ENCODE measurements around the gene SERAC1. TPM values are rescaled to one million over a fixed set of nuclear protein-coding genes. Genes with fewer than 3 reads are reported as not detected.

The SERAC1 gene
- total RNA-seq, 4 donors from 2014 or later = 5.2 to 14.9 (median 10.1) TPM

GRCh38 chr6:158068893-158069799, 98.9 kb downstream of the SERAC1 start:
- Histone ChIP-seq H3K36me3 (peaks cover 4 to 65% (median 7%) of the 10 kb centered on the region in 3 donors), H3K27ac (peak overlapping the region; percentile 71 to 79 (median 72)), H3K27me3 (no peaks in the 10 kb centered on the region), H3K9me3 (no peaks in the 10 kb centered on the region), H3K4me3 (no peak overlapping the region), H3K4me1 (peaks cover 17 to 42% (median 23%) of the 10 kb centered on the region in 3 donors)
- TF ChIP-seq POLR2A (IDR thresholded peaks at IDR 0.05) (no peak), CTCF (IDR thresholded peaks at IDR 0.05) (no peak)
- WGBS, 2 donors = 45 to 66% methylated on average over 13 to 14 of the region's 14 CpGs
- intact Hi-C loops (cut with DNase I) = loop anchor here (10.0 kb wide), 1 partner anchor 64 kb away; no protein-coding TSS in a partner anchor
- DNase-seq = no peak

- H3K27ac ChIP-seq = peak overlapping the region; percentile 64 to 79 (median 72)
- intact Hi-C loops (cut with DNase I) = loop anchor here (10.0 kb wide), 1 partner anchor 64 kb away; no protein-coding TSS in a partner anchor
- 38 to 56% methylated on average over 5 to 7 of the region's 10 CpGs for WGBS, 2 donors
- H3K4me3 ChIP-seq = no peak overlapping the region
- peaks cover 17 to 42% (median 23%) of the 10 kb centered on the region in 3 donors for H3K4me1 ChIP-seq
- H3K36me3 ChIP-seq = peaks cover 4 to 65% (median 7%) of the 10 kb centered on the region in 3 donors
- no peak for DNase-seq
- no peaks in the 10 kb centered on the region for H3K27me3 ChIP-seq
- H3K9me3 ChIP-seq = no peaks in the 10 kb centered on the region
- TF ChIP-seq CTCF (IDR thresholded peaks at IDR 0.05) (no peak), POLR2A (IDR thresholded peaks at IDR 0.05) (no peak)
Observed at GRCh38 chr6:158068156-158068892, 99.7 kb downstream of the SERAC1 start.

GRCh38 chr6:158067436-158068015, 100.5 kb downstream of the SERAC1 start:
- intact Hi-C loops (cut with DNase I) = loop anchor here (10.0 kb wide), 1 partner anchor 63 kb away; no protein-coding TSS in a partner anchor

GRCh38 chr6:158066136-158066781, 101.8 kb downstream of the SERAC1 start:
- 96 to 97% methylated on average over 10 to 19 of the region's 23 CpGs for WGBS, 2 donors
- TF ChIP-seq CTCF (IDR thresholded peaks at IDR 0.05) (no peak), POLR2A (IDR thresholded peaks at IDR 0.05) (no peak)
- Histone ChIP-seq H3K4me3 (no peak overlapping the region), H3K27ac (no peak overlapping the region), H3K4me1 (peaks cover 17 to 36% (median 25%) of the 10 kb centered on the region in 3 donors), H3K36me3 (peaks cover 4 to 73% (median 5%) of the 10 kb centered on the region in 3 donors), H3K27me3 (no peaks in the 10 kb centered on the region), H3K9me3 (no peaks in the 10 kb centered on the region)
- DNase-seq = no peak
- intact Hi-C loops (cut with DNase I) = loop anchor here (10.0 kb wide), 1 partner anchor 61 kb away; no protein-coding TSS in a partner anchor

More at GRCh38 chr6:158067436-158068015, 100.5 kb downstream of the SERAC1 start:
- no peak overlapping the region for H3K4me3 ChIP-seq
- H3K36me3 ChIP-seq = peaks cover 4 to 70% (median 7%) of the 10 kb centered on the region in 3 donors
- 79 to 86% methylated on average over 2 to 8 of the region's 10 CpGs for WGBS, 2 donors
- H3K9me3 ChIP-seq = no peaks in the 10 kb centered on the region
- DNase-seq = no peak
- peaks cover 17 to 42% (median 23%) of the 10 kb centered on the region in 3 donors for H3K4me1 ChIP-seq
- peak overlapping the region in 1 of 4 donors; percentile 64 for H3K27ac ChIP-seq
- no peaks in the 10 kb centered on the region for H3K27me3 ChIP-seq
- TF ChIP-seq POLR2A (IDR thresholded peaks at IDR 0.05) = no peak
- TF ChIP-seq CTCF (IDR thresholded peaks at IDR 0.05) = no peak
